AG09319 (cell line): ENCODE data around the gene RNF144B.
A peak's percentile ranks its signal among the peaks of the same experiment; 100 is the strongest.

Experiments used
- DNase-seq: peaks from one replicate; pipeline ENCODE4 v3.0.0-alpha.2; 2010; ENCODE audit warnings: low read depth; ENCODE audit errors: extremely low read depth
- TF ChIP-seq, protein P1 (sequence below): IDR thresholded peaks from 2 replicates; pipeline ENCODE4 v1.5.1; 2011; ENCODE audit warnings: low read depth, mild to moderate bottlenecking, inconsistent platforms, low read length, moderate library complexity

Gene RNF144B

DNA sequence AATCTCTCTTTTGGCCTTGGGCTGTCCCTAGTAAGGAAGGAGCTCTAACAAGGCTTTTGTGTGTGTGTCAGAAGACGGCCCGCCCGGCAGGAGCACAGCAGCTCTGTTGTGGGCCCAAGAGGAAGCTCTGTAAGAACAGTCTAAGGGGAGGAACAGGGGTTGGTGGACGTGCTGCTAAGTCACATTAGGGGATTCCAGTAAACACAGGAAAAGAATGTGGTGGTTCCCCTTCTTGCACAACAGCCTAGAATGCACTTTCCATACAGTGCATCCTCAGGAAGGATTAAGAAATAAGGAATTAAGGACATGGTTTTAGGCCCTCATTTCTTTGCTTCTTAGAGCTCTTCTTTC is 114.5 kb downstream of the RNF144B start:
- TF ChIP-seq, protein P1, sequence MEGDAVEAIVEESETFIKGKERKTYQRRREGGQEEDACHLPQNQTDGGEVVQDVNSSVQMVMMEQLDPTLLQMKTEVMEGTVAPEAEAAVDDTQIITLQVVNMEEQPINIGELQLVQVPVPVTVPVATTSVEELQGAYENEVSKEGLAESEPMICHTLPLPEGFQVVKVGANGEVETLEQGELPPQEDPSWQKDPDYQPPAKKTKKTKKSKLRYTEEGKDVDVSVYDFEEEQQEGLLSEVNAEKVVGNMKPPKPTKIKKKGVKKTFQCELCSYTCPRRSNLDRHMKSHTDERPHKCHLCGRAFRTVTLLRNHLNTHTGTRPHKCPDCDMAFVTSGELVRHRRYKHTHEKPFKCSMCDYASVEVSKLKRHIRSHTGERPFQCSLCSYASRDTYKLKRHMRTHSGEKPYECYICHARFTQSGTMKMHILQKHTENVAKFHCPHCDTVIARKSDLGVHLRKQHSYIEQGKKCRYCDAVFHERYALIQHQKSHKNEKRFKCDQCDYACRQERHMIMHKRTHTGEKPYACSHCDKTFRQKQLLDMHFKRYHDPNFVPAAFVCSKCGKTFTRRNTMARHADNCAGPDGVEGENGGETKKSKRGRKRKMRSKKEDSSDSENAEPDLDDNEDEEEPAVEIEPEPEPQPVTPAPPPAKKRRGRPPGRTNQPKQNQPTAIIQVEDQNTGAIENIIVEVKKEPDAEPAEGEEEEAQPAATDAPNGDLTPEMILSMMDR: no peak
- DNase-seq: peak; percentile 45

DNA sequence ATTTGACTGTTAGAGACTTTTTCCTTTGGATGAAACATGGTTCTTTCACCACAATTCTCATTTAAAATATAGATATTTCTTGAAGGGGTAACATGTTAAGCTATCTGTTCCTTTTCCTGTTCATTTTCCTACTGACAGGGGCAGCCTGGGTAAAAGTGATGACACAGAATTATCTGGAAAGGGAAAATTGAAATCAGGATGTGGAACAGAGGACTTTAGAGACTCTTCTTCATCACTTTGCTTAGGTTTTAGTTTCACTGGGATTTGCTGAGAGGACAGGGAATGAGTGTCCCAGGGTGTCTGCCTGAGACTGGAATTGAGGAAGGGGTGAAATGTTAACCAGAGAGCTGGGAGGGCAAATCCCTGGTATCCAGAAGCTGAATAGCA is 116.0 kb downstream of the RNF144B start:
- no peak for DNase-seq
- TF ChIP-seq, protein P1: no peak

DNA sequence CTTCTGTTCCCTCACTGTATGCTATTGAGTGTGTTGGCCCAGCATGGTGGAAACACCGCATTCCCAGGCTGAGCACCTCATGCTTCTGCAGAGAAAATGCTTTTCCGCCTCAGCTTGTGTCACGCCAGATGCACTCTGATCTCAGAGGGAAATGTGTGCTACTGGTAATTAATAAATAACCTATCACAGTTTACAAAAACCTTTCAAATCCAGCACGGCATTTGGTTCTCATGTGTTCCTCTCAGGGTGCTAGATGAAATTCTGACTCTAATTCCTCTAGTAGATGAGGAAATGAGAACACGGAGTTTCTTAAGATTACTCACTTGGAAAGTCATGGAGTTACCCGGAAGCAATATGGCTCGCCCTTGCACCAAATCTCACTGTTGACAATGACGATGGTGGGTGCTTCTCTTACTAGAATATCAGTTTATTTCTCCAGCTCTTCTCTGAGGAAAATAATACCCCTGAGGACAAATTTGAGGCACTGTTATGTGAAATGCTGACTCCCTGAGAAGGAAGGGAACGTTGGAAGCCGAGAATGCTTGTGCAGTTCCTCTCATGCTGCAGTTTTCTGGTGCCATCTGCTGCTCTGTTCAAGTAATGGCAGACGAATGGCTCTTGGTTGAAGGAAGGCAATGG is 116.6 kb downstream of the RNF144B start:
- peak; percentile 67 for DNase-seq

DNA sequence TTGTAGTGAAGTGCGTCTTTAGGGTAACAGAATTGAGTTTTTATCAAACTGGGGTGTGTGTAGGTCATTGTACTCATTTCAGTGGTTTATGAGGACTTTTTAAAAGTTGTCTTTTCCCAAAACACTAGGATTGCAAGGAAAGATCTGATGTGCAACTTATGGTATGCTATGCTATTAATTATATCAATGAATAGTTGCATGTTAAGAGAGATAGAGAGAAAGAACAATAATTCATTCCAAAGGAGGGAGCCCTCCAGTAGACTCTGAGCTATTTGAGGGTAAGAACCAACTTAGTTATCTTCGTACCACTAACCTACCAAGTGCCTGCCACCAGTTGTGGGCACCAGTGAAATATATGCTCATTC is 117.1 kb downstream of the RNF144B start:
- no peak for DNase-seq
- TF ChIP-seq, protein P1: no peak

More for the DNA sequence above, 116.6 kb downstream of the RNF144B start:
- TF ChIP-seq, protein P1: peak; percentile 94

DNA sequence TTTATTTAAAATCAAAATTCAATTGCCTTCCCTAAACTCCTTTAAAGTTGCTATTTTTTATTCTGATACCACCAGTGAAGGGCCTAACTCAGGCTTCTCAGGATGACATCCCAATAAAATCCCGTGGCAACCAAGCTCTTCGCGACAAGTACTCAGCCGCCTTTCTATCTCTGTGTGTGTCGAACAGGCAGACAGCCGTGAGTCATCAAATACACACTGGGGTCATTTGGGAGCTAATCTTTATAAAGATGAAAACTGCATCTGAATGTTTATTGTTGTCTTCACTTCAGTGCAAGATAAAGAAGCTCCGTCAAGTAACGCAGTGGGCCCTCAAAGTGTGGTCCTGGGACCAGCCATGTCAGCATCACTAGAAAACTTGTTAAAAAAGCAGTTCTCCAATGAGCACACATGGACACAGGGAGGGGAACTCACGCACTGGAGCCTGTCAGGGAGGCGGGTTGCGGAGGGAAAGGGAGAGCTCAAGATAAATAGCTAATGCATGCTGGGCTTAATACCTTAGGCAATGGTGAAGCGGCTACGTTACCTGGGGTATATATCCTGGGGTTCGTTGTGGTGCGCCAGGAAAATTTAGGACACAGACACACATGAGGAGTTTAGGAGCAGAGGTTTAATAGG is 119.3 kb downstream of the RNF144B start:
- TF ChIP-seq, protein P1: no peak
- DNase-seq: no peak

DNA sequence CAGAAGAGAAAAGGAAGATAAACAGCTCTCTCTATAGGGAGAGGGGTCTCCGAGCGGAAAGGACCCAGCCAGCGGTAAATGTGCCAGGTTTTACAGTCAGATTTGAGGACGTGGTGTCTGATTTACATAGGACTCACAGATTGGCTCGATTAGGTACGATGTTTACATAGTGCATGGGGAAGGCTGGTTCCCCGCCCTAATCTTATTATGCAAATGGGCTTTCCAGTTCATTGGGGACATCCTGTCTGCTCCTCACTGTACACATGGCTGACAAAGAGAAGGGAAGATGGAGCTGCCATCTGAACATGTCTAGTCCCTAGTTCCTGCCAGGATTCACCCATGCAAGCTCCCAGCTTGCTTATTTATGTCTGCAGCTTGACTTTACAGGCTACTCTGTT is 119.9 kb downstream of the RNF144B start:
- TF ChIP-seq, protein P1: no peak

DNA sequence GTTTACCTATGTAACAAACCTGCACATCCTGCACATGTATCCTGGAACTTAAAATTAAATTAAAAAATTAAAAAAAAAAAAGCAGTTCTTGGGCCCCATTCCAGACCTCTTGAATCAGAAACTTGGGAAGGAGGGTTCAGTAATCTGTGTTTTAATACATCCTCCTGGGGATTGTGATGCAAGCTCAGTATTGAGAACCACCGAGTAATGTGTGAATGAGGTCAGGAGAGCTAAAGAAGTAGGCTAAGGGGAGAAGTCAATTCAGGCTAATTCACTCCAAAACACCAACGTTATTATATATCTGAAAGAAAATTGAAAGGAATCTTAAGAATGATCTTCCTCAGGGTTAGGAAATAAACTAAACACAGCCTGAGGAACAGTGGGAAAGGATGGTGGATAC is 120.4 kb downstream of the RNF144B start:
- TF ChIP-seq, protein P1: no peak
- no peak for DNase-seq

More for the DNA sequence above, 119.9 kb downstream of the RNF144B start:
- no peak for DNase-seq
